WERI-Rb-1 (cell line): ENCODE measurements around the gene RRBP1.

Experiments
- DNase-seq: peaks from one replicate; pipeline ENCODE4 v3.0.0-alpha.2; 2020
- H3K27ac ChIP-seq: fragments of 250-450 bp; sonication (Bioruptor Pico); 2 replicates; pipeline ENCODE4 v1.5.1; 2020; ENCODE audit warnings: mild to moderate bottlenecking, moderate library complexity
- H3K27me3 ChIP-seq: fragments of 250-450 bp; sonication (Bioruptor Pico); 2 replicates; pipeline ENCODE4 v1.5.1; 2021; ENCODE audit warnings: mild to moderate bottlenecking, low read depth, moderate library complexity; ENCODE audit not compliant: insufficient read depth, severe bottlenecking
- H3K36me3 ChIP-seq: fragments of 250-450 bp; sonication (Bioruptor Pico); 2 replicates; pipeline ENCODE4 v1.5.1; 2020; ENCODE audit warnings: mild to moderate bottlenecking, moderate library complexity
- H3K4me3 ChIP-seq: 2 replicates; pipeline ENCODE4 v1.5.1; 2011; ENCODE audit warnings: low read depth, mild to moderate bottlenecking, control low read depth, low read length
- H3K9me3 ChIP-seq: fragments of 250-450 bp; sonication (Bioruptor Pico); 2 replicates; pipeline ENCODE4 v1.5.1; 2021; ENCODE audit warnings: mild to moderate bottlenecking, moderate library complexity; ENCODE audit not compliant: severe bottlenecking
- TF ChIP-seq, protein P1 (sequence below): IDR thresholded peaks from 2 replicates; pipeline ENCODE4 v1.5.1; 2011; ENCODE audit warnings: low read depth, mild to moderate bottlenecking, control low read depth, inconsistent platforms, low read length

The RRBP1 gene

DNA sequence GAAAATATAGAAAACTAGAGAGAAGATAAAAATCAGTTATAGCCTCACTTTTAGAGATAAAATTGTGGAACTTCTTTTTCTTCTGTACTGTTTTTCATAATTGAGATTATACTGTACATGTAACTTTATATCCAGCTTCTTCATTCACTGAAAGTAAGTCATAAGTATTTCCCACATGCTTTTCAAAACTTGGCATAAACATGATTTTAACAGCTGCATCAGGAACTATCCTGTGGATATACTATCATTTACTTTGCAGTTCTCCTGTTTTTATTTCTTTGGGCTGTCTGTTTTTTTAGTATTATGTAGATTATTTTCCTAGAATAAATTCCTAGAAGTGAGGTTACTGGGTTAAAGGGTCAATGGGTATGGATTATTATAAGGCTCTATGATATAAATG lies 97.4 kb downstream of the RRBP1 start:
- DNase-seq = no peak
- no peaks in the 10 kb centered on the region for H3K9me3 ChIP-seq
- H3K27me3 ChIP-seq = no peaks in the 10 kb centered on the region
- H3K27ac ChIP-seq = no peak overlapping the region
- no peaks in the 10 kb centered on the region for H3K36me3 ChIP-seq
- TF ChIP-seq, protein P1, sequence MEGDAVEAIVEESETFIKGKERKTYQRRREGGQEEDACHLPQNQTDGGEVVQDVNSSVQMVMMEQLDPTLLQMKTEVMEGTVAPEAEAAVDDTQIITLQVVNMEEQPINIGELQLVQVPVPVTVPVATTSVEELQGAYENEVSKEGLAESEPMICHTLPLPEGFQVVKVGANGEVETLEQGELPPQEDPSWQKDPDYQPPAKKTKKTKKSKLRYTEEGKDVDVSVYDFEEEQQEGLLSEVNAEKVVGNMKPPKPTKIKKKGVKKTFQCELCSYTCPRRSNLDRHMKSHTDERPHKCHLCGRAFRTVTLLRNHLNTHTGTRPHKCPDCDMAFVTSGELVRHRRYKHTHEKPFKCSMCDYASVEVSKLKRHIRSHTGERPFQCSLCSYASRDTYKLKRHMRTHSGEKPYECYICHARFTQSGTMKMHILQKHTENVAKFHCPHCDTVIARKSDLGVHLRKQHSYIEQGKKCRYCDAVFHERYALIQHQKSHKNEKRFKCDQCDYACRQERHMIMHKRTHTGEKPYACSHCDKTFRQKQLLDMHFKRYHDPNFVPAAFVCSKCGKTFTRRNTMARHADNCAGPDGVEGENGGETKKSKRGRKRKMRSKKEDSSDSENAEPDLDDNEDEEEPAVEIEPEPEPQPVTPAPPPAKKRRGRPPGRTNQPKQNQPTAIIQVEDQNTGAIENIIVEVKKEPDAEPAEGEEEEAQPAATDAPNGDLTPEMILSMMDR = no peak
- H3K4me3 ChIP-seq = no peak overlapping the region

GRCh38 chr20:17583126-17583525 lies 98.9 kb downstream of the RRBP1 start:
- TF ChIP-seq, protein P1 = no peak
- no peak overlapping the region for H3K27ac ChIP-seq

DNA sequence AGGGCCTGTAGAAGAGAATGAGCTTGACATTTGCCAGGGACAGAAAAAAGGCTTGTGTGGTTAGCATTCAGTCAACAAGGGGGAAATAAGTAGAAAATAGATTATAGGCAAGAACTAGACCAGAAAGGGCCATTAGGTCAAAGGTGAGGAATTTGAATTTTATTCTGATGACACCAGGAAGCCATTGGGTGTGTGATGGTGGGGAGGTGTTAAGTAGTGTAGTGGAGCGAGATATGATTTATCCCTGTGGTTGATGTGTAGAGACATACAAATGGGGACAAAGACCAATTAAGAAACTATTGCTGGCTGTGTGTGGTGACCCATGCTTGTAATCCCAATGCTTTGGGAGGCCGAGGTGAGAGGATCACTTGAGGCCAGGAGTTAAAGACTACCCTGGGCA lies 101.1 kb downstream of the RRBP1 start:
- H3K27me3 ChIP-seq = no peaks in the 10 kb centered on the region
- TF ChIP-seq, protein P1 = no peak
- H3K27ac ChIP-seq = no peak overlapping the region
- no peak for DNase-seq
- H3K36me3 ChIP-seq = no peaks in the 10 kb centered on the region; the same call in 1 of the 2 replicates
- no peak overlapping the region for H3K4me3 ChIP-seq
- no peaks in the 10 kb centered on the region for H3K9me3 ChIP-seq

More at GRCh38 chr20:17583126-17583525, 98.9 kb downstream of the RRBP1 start:
- Histone ChIP-seq H3K27me3 (no peaks in the 10 kb centered on the region), H3K9me3 (no peaks in the 10 kb centered on the region), H3K4me3 (no peak overlapping the region), H3K36me3 (no peaks in the 10 kb centered on the region)
- no peak for DNase-seq

- H3K9me3 ChIP-seq = no peaks in the 10 kb centered on the region
- no peaks in the 10 kb centered on the region; the same call in 1 of the 2 replicates for H3K36me3 ChIP-seq
- no peak for DNase-seq
- H3K27me3 ChIP-seq = no peaks in the 10 kb centered on the region
- no peak overlapping the region for H3K27ac ChIP-seq
- H3K4me3 ChIP-seq = no peak overlapping the region
- TF ChIP-seq, protein P1 = no peak
These were observed 102.5 kb downstream of the RRBP1 start for GRCh38 chr20:17579369-17580039.

DNA sequence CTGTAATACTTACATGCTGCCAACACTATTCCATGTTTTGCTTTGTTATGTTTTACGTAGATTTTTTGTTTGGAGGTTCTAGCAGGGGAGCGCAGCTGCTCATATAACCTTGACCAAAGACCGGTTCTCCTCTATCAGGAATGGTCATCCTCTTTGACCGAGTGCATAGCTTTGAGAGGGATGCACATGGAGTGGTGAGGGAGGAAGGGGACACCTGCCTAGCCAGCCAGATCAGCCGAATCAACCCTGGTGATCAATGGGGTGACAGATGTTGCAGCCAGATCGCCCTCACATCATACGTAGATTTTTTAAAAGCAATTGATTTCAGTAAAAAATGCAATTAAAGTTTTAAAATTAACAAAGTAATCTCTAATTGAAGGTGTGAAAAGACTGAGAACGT lies 105.8 kb downstream of the RRBP1 start:
- Histone ChIP-seq H3K27ac (no peak overlapping the region), H3K36me3 (peaks cover 4% of the 10 kb centered on the region), H3K9me3 (no peaks in the 10 kb centered on the region), H3K27me3 (no peaks in the 10 kb centered on the region), H3K4me3 (no peak overlapping the region)
- TF ChIP-seq, protein P1 = no peak
- DNase-seq = no peak

DNA sequence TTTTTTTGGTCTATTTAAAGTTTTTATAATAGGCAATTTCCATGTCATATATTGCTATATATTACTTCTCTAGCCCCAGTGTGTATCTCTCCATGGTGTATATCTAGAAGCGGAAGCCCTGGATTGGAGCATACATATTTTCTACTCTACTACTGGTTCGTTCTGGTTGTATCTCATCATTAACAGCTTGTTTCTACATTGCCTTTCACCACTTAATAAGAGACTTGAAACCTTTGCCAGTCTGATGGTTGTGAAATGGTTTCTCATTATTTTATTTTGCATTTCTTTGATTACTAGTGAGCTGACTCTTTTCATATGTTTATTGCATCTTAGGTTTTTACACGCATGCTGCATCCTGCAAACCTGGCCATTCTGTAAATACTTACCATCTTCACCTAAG lies 108.6 kb downstream of the RRBP1 start:
- Histone ChIP-seq H3K27ac (no peak overlapping the region), H3K9me3 (no peaks in the 10 kb centered on the region), H3K36me3 (peaks cover 4% of the 10 kb centered on the region), H3K4me3 (no peak overlapping the region), H3K27me3 (no peaks in the 10 kb centered on the region)
- TF ChIP-seq, protein P1 = no peak
- DNase-seq = no peak
